HG03432 (cell line): ENCODE results near the gene ITGA2B.
"Not testable (repeated sequence)": the region's sequence is repeated elsewhere in the genome, so short reads cannot be mapped to it uniquely, and the experiment has no call there.

ENCODE experiments used
- ATAC-seq: cut with Tn5 transposase; IDR thresholded peaks from one replicate; pipeline ENCODE4 v1.9.1; 2021; ENCODE audit warnings: mild to moderate bottlenecking, moderate library complexity; ENCODE audit not compliant: unreplicated experiment

The ITGA2B gene

DNA sequence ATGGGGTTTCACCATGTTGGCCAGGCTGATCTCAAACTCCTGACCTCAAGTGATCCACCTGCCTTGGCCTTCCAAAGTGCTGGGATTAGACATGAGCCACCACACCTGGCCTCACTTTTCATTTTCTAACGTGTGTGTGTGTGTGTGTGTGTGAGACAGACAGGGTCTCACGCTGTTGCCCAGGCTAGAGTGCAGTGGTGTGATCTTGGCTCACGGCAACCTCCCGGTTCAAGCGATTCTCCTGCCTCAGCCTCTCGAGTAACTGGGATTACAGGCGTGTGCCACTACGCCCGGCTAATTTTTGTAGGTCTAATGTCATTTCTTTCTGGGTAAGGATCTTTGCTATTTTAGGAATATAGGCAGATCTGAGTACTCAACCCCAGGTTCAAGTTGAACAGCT, 4.7 kb upstream of the ITGA2B start:
- ATAC-seq: not testable (repeated sequence)

DNA sequence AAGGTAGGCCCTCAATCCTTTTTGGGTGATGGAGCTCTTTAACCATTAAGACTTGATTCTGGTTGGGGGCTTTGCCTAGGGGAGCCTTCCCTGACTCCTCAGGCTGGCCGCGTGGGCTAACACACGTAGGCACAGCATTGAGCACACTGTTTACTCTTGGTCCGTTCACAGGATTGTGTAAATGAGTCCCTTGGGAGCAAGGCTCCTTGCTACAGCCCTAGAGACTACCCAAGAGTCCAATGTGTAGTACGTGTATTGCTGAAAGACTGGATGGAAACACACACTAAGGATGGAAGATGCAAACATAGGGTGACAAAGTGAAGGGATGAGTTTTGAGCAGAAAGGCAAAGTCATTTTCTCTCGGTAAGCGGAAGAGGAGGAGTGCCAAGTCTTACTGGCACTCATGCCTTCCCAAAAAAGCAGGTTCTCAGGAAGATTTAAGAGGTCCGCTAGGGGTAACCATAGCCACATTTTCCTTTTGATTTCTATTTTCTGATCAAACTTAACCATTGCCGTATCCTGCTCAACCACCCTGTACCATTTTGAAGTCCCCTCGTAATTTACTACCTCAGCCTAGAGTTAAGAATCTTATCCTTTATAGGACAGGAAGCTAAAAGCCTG, 911 bp upstream of the ITGA2B start:
- no peak for ATAC-seq

DNA sequence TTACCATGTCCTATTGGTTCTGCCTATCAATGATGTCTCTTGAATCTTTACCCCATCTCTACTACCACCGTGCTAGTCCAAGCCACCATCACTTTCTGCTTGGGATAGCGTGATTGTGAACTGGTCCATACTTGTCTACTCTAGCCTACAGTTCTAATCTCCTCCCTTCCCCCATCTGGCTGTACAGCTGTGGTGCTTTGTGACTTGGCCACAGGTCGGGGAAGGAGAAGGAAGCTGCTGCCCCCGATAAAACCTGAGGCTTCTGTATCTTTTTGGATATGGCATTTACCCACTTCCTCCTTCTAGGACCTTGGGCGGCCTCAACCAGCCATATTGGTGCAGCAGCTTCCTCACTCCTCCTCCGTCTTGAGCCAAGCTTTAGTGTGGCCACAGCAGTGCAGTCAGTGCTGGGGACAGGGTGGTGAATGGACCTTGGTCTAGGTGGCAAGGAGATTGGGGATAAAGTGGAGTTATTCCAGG, 314 bp upstream of the ITGA2B start:
- ATAC-seq: no peak

DNA sequence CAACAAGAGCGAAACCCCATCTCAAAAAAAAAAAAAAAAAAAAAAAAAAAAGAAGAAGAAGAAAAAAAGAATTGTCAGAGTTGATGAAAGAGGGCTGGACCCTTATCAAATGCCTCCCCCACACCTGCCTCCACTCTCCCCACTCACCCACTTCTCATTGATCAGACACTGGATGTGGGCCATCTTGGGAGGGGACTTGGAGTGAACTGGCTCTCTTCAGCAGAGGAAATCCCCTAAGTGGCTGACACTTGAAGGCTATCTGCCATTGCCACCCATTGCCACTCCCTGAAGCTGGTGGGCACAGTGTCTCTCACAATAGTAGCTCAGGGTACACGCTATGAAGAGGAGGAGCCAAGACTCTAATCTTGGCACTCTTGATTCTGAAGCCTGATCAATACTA, 1.6 kb downstream of the ITGA2B start:
- no peak for ATAC-seq

DNA sequence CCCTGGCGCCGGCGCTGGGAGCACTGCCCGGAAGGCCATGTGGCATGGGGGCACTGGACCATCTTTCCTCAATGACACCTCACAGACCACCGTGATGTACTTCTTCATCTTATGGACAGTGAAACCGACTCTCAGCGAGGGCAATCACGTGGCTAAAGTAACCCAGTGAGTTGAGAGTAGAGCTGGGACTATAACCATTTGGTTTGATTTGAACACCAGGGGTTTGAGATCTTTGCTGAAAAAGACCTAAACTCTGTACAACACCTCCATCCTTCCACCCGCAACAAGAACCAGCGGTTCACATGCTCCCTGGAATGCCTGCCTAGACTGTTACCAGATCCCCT, 3.3 kb downstream of the ITGA2B start:
- no peak for ATAC-seq

DNA sequence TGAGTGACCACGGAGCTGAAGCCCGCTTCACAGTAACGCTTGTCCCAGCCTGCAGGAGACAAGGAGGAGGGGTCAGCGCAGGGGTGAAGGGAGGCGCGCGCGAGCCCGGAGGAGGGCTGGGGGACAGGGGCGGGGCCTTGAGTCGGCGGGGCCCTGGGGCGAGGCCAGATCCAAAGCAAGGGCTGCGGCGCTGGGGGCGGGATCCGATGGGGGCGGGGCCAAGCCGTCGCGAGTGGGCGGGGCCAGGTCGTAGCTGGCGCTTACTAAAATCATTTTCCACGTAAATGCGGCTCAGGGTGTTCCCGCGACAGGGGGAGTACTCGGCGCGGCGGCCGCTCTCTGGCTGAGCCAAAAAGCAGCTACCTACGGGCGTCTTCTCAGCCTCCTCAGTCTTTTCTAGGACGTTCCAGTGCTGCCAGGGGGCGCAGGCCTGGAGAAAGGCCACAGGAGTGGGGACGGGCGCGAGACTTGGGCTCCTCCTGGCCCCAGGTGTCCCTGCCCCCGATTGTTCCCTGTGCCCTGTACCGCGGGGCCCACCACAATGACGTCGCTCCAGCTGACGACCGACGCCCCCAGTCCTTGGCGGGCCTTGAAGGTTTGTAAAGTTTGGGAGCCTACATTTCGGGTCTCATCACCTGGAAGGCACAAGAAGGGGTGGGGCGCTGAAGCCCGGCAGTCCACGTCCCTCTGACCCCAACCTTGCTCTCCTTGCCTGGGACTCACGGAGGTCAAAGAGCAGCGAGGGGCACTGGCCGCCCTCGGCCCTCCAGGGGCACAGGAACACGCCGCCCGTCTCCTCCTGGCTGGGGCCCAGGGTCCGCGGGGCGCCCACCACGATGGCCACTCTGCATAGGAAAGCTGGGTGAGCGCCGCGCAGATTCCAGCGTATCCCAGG, 3.9 kb downstream of the ITGA2B start:
- ATAC-seq: no peak

DNA sequence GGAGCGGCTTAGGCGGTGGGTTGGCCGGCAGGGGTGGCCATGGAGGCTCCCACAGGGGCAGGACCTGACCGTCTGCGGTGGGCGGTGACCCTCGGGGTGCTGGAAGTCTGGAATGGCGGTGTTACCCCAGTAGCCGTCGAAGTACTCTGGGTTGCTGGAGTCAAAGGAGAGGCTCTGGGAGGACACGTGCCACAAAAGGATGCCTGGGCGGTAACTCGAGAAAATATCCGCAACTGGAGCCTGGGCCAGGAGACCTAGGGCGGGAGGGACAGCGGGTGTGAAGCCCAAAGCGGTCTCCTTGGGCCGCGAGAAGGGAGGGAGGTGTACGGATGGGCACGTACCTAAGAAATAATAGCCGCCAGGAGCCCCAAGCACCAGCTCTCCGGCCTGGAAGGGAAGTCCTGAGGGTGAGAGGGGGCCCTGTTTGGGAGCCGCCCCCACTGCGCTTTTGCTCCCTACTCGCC, 4.6 kb downstream of the ITGA2B start:
- ATAC-seq: no peak

DNA sequence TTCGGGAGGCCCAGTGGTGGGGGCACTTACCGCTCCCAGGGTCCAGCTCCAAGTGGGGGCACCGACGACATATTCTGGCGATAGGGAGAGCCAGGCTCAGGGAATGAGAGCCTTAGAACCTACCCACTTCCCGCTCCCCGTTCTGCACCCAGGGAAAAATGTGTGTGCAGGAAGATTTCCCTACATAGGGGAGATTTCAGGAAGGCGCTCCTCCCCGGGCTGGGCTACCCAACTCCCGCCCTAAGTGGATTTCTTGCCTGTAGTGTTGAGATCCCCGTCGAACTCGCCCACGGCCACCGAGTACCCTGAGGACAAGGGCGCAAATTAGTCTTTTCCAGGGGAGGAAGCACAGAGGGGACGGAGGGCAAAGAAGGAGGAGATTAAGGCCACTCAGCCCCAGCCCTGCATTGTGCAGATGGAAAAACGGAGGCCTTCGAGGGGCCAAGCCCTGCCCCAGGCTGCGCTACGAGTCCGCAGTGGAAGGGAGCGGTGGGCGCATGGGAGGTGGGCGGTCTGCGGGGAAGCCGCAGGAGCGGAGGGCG, 5.1 kb downstream of the ITGA2B start:
- ATAC-seq: no peak

DNA sequence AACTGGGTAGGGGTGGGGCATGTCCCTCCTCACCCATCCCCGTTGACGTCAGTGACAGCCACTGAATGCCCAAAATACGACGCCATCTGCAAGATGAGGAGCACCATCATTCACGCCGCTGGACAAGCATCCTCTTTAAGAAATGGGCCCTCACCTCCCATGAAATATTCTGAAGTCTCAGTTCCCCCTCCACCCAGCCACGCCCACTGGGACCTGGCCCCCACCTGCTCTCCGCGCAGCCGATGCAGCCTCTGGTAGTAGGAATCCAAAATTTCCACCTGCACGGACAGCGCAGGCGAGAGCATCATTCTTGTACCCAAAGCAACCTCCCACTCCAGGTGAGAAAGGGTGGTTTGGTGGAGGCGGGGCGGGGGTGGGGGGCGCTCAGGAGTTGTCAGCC, 5.6 kb downstream of the ITGA2B start:
- no peak for ATAC-seq

DNA sequence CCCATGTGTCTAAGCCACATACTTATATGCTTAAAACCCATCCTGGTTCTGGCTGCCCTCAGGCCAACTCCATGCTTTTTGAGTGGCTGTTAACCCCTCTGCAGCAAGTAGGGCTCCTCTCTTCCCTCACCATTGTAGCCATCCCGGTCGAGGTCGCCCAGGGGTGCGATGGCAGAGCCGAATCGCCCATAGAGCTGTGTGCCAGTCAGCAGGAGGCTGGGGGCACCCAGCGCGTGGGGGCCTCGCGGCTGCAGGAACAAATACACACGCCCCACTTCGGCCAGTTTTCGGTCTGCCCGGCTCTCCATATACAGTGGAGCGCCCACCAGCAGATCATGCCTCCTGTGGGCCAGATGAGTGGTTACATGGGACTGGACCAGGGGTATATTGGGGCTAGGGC, 6.1 kb downstream of the ITGA2B start:
- ATAC-seq: no peak

DNA sequence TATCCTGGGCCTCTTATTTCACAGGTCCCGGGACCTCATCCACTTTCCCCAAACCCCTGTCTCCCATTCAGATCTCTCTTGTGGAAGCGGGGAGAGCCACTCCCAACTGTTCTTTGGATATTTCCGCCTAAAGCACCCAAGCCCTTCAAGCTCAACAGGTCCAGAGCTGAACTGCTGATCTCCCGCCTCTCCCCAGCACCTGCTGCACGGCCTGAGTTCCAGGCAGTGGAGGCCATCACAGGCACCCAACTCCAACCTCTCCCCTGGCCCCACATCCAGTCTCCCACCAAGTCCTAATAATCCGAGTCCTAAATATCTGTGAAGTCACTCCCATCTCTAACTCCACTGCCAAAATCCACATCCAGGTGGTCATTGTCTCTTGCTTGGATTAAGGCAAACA, 6.5 kb downstream of the ITGA2B start:
- no peak for ATAC-seq

DNA sequence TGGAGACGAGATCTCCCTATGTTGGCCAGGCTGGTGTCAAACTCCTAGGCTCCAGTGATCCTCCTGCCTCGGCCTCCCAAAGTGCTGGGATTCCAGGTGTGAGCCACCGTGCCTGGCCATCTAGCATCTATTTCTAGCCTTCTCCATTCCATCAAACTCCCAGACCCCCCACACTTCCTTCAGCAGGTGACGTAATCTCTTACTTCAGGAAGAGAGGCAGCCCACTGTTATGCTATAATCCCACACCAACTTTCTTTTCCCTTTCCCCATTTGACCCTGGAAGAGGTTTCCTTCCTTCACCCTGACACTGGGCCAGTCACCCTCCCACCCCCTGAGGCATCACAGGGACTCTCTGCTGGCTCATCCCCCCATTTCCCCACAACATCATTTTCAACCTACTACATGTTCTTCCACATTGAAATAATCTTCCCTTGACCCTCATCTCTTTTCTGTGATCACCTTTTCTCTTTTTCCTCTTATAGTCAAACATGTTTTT, 7.6 kb downstream of the ITGA2B start:
- ATAC-seq: no peak

DNA sequence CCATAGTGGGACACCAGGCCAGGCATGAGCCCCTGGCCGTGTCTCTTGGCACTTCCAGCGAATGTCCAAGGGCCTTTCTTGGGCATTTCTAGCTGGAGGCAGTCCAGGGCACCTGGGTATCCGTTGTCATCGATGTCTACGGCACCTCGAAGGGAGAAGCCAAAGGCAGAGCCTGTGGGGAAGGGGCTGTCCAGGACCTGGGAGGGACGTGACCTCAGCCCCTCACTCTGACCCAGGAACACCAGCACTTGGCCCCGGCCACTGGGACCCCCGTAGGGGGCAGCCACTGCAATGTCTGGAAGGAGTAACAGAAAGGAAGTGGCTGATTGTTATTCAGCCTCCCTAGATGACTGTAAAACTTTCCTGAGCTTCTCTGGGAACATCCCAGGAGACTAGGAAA, 8.7 kb downstream of the ITGA2B start:
- no peak for ATAC-seq

DNA sequence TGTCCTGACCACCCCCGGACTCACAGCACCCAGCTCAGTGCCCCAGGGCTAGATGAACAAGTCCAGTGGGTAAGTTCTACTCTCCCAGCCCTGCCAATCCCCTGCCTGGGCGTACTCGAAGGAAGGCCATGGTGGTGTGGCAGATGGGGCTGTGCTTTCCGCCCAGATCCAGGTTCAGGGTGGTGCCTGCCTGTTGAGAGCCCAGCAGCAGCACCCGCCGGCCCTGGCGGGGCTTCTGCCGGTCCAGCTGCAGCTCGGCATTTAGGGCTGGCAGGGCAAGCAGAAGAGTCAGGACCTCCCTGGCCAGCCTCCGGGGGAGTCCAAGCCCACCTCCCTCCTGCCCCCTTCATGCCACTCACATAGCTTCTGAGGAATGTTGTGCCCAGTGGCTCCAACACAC, 9.6 kb downstream of the ITGA2B start:
- ATAC-seq: no peak

DNA sequence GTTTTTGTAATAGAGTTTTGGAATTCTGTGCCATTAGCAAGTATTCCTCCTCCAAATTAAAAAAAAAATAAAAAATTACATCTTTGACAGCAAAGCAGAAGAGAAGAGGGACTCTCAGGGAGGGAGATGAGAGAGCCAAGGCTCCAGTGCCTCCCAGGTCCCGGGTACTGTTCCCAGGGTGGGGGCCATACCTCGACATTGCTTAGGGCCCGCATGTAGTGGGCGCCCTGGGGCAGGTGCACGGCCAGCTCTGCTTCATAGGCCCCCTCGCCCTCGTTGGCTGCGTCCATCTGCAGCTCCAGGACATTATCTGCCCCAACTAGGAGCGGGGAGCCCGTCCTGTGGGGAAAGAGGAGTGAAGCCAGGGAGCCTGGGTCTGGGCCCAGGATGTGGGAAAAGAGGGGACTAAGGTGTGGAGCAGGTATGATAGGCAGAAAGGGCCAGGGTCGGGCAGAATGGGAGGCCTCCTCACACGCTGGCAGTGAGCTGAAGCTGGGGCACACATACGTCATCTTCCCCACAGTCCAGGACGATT, 11.2 kb downstream of the ITGA2B start:
- no peak for ATAC-seq

DNA sequence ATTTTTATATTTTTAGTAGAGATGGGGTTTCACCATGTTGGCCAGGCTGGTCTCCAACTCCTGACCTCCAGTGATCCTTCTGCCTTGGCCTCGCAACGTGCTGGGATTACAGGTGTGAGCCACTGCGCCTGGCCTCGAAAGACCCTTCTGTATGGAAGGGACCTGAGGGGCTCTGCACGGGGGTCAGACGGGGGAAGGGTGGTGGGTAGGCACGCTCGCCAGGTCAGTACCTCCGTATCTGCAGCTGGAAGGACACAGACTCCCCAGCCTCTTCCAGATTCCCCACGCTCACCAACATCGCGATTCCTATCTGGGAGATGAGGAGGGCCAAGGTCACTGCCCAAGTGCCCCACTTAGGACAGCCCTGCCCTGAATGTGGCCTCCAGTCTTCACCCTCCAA, 12.7 kb downstream of the ITGA2B start:
- ATAC-seq: no peak

DNA sequence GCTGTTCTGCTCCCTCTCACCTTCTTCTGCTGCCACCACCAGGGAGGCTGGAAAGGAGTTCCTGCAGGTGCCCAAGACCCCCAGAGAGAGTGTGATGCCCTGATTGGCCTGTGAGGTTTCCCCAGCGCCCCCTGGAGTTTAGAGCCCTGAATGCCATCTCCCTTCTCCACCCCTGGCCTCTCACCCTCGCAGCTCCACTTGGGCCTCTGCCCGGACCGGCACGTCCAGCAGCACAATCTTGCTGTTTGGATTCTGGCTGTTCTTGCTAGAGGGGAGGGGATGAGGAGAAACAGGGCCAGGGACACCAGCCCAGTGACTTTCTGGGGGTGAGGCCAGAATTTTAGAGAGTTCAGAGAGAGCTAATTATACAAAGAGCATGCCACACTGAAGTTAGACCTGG, 13.3 kb downstream of the ITGA2B start:
- no peak for ATAC-seq

DNA sequence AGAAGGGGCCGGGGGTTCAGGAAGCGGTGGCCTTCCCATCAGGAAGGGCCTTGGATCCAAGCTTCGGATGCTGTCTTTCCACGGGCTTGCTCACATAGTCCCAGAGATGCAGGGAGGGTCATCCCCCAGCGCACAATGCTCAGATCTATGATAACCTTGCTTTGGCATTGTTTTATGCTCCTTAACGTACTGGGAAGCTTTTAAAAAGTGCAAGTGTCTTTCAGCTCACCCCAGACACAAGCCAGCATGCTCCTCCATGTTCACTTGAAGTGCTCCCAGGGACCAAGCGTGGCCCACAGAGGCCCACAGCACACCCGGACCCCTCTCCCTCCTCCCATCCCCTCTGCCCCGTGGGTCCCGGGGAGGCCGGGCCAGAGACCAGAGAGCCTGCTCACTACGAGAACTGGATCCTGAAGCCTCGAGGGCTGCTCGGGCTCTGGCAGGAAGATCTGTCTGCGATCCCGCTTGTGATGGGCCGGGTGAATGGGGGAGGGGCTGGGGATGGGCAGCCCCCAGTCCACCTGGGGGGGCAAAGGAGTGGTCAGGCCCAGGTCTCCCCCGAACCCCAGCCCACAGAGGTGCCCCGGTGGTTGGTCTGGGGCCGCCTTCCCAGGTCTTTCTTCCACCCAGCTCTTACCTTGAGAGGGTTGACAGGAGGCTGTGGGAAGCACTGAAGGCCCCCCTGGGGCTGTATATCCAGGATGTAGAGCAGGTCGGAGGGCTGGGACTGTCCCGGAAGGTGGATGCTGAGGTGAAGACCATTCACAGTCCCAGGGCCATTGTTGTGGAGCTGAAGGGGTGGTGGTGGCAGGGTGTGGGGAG, 14.0 kb downstream of the ITGA2B start:
- no peak for ATAC-seq

DNA sequence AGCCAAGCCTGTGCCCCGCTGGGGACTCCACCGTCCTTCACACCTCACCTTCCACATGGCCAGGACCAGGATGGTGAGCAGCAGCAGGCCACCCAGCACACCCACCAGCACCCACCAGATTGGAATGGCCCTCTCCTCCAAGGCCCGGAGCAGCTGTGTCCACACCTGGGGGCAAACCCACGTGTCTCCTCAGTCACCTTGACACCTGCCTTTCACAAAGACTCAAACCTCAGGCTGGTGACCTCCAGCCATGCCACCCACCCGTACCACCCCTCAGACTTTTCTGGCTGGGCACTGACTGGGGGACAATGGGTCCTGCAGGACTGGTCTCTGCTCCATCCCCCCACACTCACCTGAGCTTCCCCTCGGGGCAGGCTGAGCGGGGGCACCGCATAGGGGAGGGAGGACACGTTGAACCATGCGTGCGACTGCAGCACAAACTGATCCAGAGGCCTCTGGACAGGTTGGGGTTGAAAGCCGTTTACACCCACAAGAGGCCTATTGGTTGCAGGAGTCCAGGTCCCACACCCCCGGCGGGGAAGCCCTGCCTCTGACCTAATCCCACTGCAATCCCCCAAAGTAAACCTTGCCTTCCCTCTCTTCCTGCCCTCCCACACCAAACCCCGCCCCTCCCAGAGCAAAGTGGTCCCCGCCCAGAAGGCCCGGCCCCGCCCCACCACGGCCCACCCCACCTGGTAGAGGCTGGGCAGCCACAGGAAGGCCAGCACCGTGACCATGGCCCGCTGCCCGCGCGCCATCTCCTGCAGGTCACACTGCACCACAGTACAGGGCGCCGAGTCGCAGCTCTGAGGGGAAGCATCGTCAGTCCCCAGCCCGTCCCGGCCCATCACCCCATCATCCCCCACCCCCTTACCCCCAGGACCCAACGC, 14.9 kb downstream of the ITGA2B start:
- ATAC-seq: no peak

DNA sequence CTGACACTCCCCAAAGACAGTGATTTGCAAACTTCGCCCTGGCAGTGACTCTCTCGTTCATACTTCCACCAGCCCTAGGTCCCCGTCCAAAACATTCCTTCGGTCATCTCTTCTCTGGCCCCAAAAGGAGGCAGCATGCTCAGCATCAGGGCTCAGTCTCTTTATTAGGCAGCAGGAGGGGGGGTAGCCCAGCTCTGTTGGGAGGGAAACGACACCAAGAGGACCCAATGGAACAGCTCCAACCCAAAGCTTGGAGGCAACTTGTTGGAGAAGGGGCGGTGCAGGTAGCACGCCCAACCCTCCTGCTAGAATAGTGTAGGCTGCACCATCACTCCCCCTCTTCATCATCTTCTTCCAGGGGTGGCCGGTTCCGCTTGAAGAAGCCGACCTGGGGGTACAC, 17.4 kb downstream of the ITGA2B start:
- no peak for ATAC-seq
